ENCODE data around the gene PTPRG.

The PTPRG gene

DNA sequence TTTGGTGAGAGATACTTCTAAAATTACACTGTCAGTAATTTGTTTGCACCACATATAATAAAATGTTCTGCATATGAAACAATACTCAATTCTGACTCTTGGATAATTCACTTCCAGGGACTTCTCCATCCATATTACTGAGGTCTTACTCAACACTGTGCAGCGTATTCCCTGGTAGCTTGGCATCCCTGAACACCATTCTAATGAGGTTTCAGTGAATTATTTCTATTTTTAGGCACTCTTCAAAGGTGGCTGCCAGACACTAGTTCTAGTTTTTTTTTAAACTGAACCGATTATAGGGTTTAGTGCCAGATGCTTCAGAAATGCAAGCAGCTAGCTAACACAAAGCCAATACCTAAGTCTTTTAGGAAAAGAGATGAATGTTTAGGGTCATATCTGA, 528.7 kb downstream of the PTPRG start:
- Histone ChIP-seq H3K9ac (ENCODE audit: low read length) (no peak overlapping the region), H3K79me2 (ENCODE audit: low read length) (no peaks in the 10 kb centered on the region), H3K27ac (ENCODE audit: low read length) (no peak overlapping the region), H2AFZ (ENCODE audit: low read depth, low read length) (no peak overlapping the region), H3K9me3 (ENCODE audit: insufficient read depth, low read length) (no peaks in the 10 kb centered on the region), H3K27me3 (ENCODE audit: low read depth, low read length) (no peaks in the 10 kb centered on the region), H3K4me3 (ENCODE audit: low read length) (no peak overlapping the region), H3K36me3 (replicated peaks; ENCODE audit: low read depth, low read length) (no peaks in the 10 kb centered on the region), H3K4me1 (ENCODE audit: low read length) (no peaks in the 10 kb centered on the region), H3K4me2 (ENCODE audit: low read length) (no peak overlapping the region), H4K20me1 (ENCODE audit: insufficient read depth, low read length) (no peaks in the 10 kb centered on the region)
- TF ChIP-seq EZH2phosphoT487 (IDR thresholded peaks at IDR 0.05; ENCODE audit: low read depth): no peak
- TF ChIP-seq, protein P1, sequence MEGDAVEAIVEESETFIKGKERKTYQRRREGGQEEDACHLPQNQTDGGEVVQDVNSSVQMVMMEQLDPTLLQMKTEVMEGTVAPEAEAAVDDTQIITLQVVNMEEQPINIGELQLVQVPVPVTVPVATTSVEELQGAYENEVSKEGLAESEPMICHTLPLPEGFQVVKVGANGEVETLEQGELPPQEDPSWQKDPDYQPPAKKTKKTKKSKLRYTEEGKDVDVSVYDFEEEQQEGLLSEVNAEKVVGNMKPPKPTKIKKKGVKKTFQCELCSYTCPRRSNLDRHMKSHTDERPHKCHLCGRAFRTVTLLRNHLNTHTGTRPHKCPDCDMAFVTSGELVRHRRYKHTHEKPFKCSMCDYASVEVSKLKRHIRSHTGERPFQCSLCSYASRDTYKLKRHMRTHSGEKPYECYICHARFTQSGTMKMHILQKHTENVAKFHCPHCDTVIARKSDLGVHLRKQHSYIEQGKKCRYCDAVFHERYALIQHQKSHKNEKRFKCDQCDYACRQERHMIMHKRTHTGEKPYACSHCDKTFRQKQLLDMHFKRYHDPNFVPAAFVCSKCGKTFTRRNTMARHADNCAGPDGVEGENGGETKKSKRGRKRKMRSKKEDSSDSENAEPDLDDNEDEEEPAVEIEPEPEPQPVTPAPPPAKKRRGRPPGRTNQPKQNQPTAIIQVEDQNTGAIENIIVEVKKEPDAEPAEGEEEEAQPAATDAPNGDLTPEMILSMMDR (IDR thresholded peaks at IDR 0.05; ENCODE audit: low read depth, low read length): no peak

DNA sequence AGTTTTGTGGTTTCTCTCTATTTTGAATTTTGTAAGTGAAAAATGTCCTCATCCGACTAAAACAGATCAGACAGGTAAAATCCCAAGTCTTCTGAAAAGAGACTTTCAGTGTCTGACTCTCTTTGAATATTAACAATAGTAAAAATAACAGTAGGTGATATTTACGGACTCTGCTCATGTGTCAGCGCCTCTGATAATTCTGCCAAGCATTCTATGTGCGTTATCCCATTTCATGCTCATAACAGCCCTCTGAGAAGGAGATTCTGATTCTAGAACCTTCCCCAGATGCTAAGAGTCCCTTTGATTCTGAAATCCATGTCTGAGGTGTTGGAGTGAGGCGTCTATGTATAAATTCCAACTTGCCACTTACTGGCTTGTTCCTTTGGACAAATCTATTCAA, 529.1 kb downstream of the PTPRG start:
- TF ChIP-seq, protein P1 (IDR thresholded peaks at IDR 0.05; ENCODE audit: low read depth, low read length): no peak
- no peak for TF ChIP-seq EZH2phosphoT487 (IDR thresholded peaks at IDR 0.05; ENCODE audit: low read depth)
- no peak overlapping the region for H2AFZ ChIP-seq (ENCODE audit: low read depth, low read length)
- no peaks in the 10 kb centered on the region for H3K36me3 ChIP-seq (replicated peaks; ENCODE audit: low read depth, low read length)
- no peaks in the 10 kb centered on the region for H3K27me3 ChIP-seq (ENCODE audit: low read depth, low read length)
- H3K79me2 ChIP-seq (ENCODE audit: low read length): no peaks in the 10 kb centered on the region
- H3K9ac ChIP-seq (ENCODE audit: low read length): no peak overlapping the region
- no peak overlapping the region for H3K4me3 ChIP-seq (ENCODE audit: low read length)
- H3K4me2 ChIP-seq (ENCODE audit: low read length): no peak overlapping the region
- no peaks in the 10 kb centered on the region for H3K4me1 ChIP-seq (ENCODE audit: low read length)
- no peaks in the 10 kb centered on the region for H3K9me3 ChIP-seq (ENCODE audit: insufficient read depth, low read length)
- no peak overlapping the region for H3K27ac ChIP-seq (ENCODE audit: low read length)
- no peaks in the 10 kb centered on the region for H4K20me1 ChIP-seq (ENCODE audit: insufficient read depth, low read length)

DNA sequence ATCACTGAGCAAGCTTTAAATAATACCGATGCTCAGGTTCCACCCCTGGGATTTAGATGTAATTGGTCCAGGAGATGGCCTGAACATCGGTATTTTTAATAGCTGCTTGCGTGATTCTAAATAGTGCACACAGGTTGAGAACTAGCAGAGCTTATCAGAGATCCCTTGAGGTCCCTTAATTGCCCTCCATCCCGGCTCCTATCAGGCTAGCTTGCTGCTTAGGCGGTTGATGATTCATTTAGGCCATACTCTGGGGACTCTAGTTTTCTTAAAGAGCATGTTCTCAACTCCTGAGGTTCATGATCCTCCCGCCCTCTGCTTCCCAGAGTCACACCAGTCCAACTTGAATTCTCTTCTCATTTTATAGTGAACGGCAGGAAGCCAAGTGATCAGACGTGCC, 531.7 kb downstream of the PTPRG start:
- Histone ChIP-seq H3K4me2 (ENCODE audit: low read length) (no peak overlapping the region), H3K9me3 (ENCODE audit: insufficient read depth, low read length) (no peaks in the 10 kb centered on the region), H3K9ac (ENCODE audit: low read length) (no peak overlapping the region), H3K4me3 (ENCODE audit: low read length) (no peak overlapping the region), H3K27ac (ENCODE audit: low read length) (no peak overlapping the region), H3K4me1 (ENCODE audit: low read length) (no peaks in the 10 kb centered on the region), H4K20me1 (ENCODE audit: insufficient read depth, low read length) (no peaks in the 10 kb centered on the region), H3K79me2 (ENCODE audit: low read length) (no peaks in the 10 kb centered on the region), H2AFZ (ENCODE audit: low read depth, low read length) (no peak overlapping the region), H3K36me3 (replicated peaks; ENCODE audit: low read depth, low read length) (no peaks in the 10 kb centered on the region), H3K27me3 (ENCODE audit: low read depth, low read length) (no peaks in the 10 kb centered on the region)
- TF ChIP-seq EZH2phosphoT487 (IDR thresholded peaks at IDR 0.05; ENCODE audit: low read depth): no peak
- TF ChIP-seq, protein P1 (IDR thresholded peaks at IDR 0.05; ENCODE audit: low read depth, low read length): no peak

DNA sequence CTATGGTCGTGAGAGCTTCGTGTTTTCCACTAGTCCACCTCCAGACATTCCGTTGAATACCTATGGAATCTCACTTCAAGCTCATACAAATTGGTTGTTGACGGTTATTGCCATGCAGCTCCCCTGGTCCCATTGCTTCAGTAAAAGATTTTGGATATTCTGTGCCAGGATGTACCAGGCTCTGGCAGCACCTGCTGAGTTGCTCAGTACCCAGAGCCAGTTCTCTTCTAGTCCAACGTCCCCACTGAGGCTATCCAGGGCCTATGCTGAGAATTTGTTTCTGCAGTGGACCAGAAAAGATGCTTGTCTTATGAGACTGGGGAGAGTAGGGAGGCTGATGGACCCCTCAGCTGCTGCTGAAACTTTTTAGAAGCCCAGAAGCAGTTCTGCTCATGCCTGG, 533.1 kb downstream of the PTPRG start:
- no peak overlapping the region for H3K9ac ChIP-seq (ENCODE audit: low read length)
- H2AFZ ChIP-seq (ENCODE audit: low read depth, low read length): no peak overlapping the region
- no peaks in the 10 kb centered on the region for H3K4me1 ChIP-seq (ENCODE audit: low read length)
- no peaks in the 10 kb centered on the region for H3K27me3 ChIP-seq (ENCODE audit: low read depth, low read length)
- no peaks in the 10 kb centered on the region for H3K36me3 ChIP-seq (replicated peaks; ENCODE audit: low read depth, low read length)
- no peak overlapping the region for H3K4me3 ChIP-seq (ENCODE audit: low read length)
- TF ChIP-seq, protein P1 (IDR thresholded peaks at IDR 0.05; ENCODE audit: low read depth, low read length): no peak
- TF ChIP-seq EZH2phosphoT487 (IDR thresholded peaks at IDR 0.05; ENCODE audit: low read depth): no peak
- H3K79me2 ChIP-seq (ENCODE audit: low read length): no peaks in the 10 kb centered on the region
- H3K9me3 ChIP-seq (ENCODE audit: insufficient read depth, low read length): no peaks in the 10 kb centered on the region
- H4K20me1 ChIP-seq (ENCODE audit: insufficient read depth, low read length): no peaks in the 10 kb centered on the region
- H3K4me2 ChIP-seq (ENCODE audit: low read length): no peak overlapping the region
- no peak overlapping the region for H3K27ac ChIP-seq (ENCODE audit: low read length)

Measured in OCI-LY3 (cell line).